Gastrocnemius medialis (tissue), 4 donors: ENCODE measurements around the gene ABCC4. TPM values are rescaled to one million over a fixed set of nuclear protein-coding genes. Genes with fewer than 3 reads are reported as not detected.

Source experiments
- ATAC-seq, 2 donors: fragments of 150-250 bp; one replicate each; pipeline ENCODE4 v1.9.1; 2016
- DNase-seq, 2 donors: peaks; one replicate each; pipeline ENCODE4 v3.0.0-alpha.2; 2019
- H3K27ac ChIP-seq, 4 donors: fragments of 200-600 bp; sonication (generic); 1 replicate in 1 of 4; 2 replicates in 3 of 4; pipeline ENCODE4 v1.5.1; 2016 to 2018; ENCODE audit warnings: mild to moderate bottlenecking in 2 of 4, moderate library complexity in 1 of 4
- H3K27me3 ChIP-seq, 3 donors: fragments of 200-600 bp; sonication (generic) in 2 of 3; 1 replicate in 1 of 3; 2 replicates in 2 of 3; pipeline versions ENCODE4 v1.5.1 to v1.6.0; 2016 to 2019; ENCODE audit warnings: mild to moderate bottlenecking in 1 of 3, moderate library complexity in 1 of 3
- H3K36me3 ChIP-seq, 2 donors: fragments of 200-600 bp; sonication (generic) in 1 of 2; one replicate each; pipeline ENCODE4 v1.5.1; 2017 to 2018
- H3K4me1 ChIP-seq, 2 donors: fragments of 200-600 bp; sonication (generic) in 1 of 2; one replicate each; pipeline ENCODE4 v1.5.1; 2016 to 2017; ENCODE audit warnings: mild to moderate bottlenecking in 2 of 2
- H3K4me3 ChIP-seq, 4 donors: fragments of 200-600 bp; sonication (generic) in 3 of 4; 1 replicate in 1 of 4; 2 replicates in 3 of 4; pipeline ENCODE4 v1.5.1; 2016 to 2019; ENCODE audit warnings: mild to moderate bottlenecking in 2 of 4
- H3K9me3 ChIP-seq, 3 donors: fragments of 200-600 bp; sonication (generic) in 2 of 3; 1 replicate in 1 of 3; 2 replicates in 2 of 3; pipeline ENCODE4 v1.5.1; 2016 to 2019
- CTCF ChIP-seq, 5 experiments: fragments of 450-650 bp in 3 of 5; fragments of 200-600 bp in 2 of 5; sonication (generic) in 2 of 5; IDR thresholded peaks in 4 of 5; conservative IDR thresholded peaks in 1 of 5; 1 replicate in 4 of 5; 2 replicates in 1 of 5; pipeline ENCODE4 v1.5.1; 2016 to 2019; ENCODE audit warnings: antibody characterized with exemption in 5 of 5, mild to moderate bottlenecking in 3 of 5, moderate library complexity in 3 of 5
- POLR2A ChIP-seq, 2 donors: fragments of 450-650 bp; IDR thresholded peaks; one replicate each; pipeline ENCODE4 v1.6.1; 2017; ENCODE audit warnings: antibody characterized with exemption in 2 of 2, mild to moderate bottlenecking in 2 of 2, moderate library complexity in 2 of 2
- in situ Hi-C, 4 donors: fragments of 200-750 bp; cut with MboI; loops; one replicate each; pipeline versions ENCODE4 v1.15.0 to v1.8.0; 2017; ENCODE audit warnings: low sequenced_read_pairs in 4 of 4
- intact Hi-C: fragments of 100-400 bp; cut with DNase I; formaldehyde crosslinking; loops from one replicate; pipeline ENCODE4 v1.15.1; 2023; ENCODE audit warnings: low total_unique reads
- total RNA-seq, 4 donors: library from RNA; depleted of rRNA; stranded (reverse); fragments of >200 nt; gene quantifications; one replicate each; pipeline versions ENCODE4 v1.1.0 to v1.2.3, GENCODE V29; 2016

Gene ABCC4
- total RNA-seq, 4 donors from 2014 or later: 5.4 to 16.2 (median 11.9) TPM

- in situ Hi-C loops (no loop called here), intact Hi-C loops (no loop called here)
Observed at GRCh38 chr13:95261956-95262355, 39.3 kb downstream of the ABCC4 start.

GRCh38 chr13:95260031-95260525 is 41.2 kb downstream of the ABCC4 start:
- Histone ChIP-seq H3K27me3 (no peaks in the 10 kb centered on the region), H3K4me1 (peaks cover 2 to 6% of the 10 kb centered on the region in 2 donors), H3K4me3 (no peak overlapping the region), H3K36me3 (no peaks in the 10 kb centered on the region), H3K27ac (no peak overlapping the region), H3K9me3 (no peaks in the 10 kb centered on the region)
- DNase-seq: no peak
- ATAC-seq: no peak
- TF ChIP-seq POLR2A (IDR thresholded peaks at IDR 0.05) (no peak), CTCF (IDR thresholded peaks at IDR 0.05 in 4 of 5, conservative IDR thresholded peaks at IDR 0.05 in 1 of 5) (no peak)
- intact Hi-C loops: no loop called here
- in situ Hi-C loops: no loop called here

More at GRCh38 chr13:95261956-95262355, 39.3 kb downstream of the ABCC4 start:
- TF ChIP-seq POLR2A (IDR thresholded peaks at IDR 0.05) (no peak), CTCF (IDR thresholded peaks at IDR 0.05 in 4 of 5, conservative IDR thresholded peaks at IDR 0.05 in 1 of 5) (no peak)
- Histone ChIP-seq H3K9me3 (no peaks in the 10 kb centered on the region), H3K4me3 (no peak overlapping the region), H3K4me1 (no peaks in the 10 kb centered on the region), H3K36me3 (no peaks in the 10 kb centered on the region), H3K27ac (no peak overlapping the region), H3K27me3 (no peaks in the 10 kb centered on the region)
- no peak for ATAC-seq
- DNase-seq: no peak

- ATAC-seq (no peak), DNase-seq (no peak)
- intact Hi-C loops: no loop called here
- Histone ChIP-seq H3K27ac (no peak overlapping the region), H3K36me3 (no peaks in the 10 kb centered on the region), H3K4me1 (peaks cover 2 to 6% of the 10 kb centered on the region in 2 donors), H3K9me3 (no peaks in the 10 kb centered on the region), H3K27me3 (no peaks in the 10 kb centered on the region), H3K4me3 (no peak overlapping the region)
- in situ Hi-C loops: no loop called here
- no peak for TF ChIP-seq CTCF (IDR thresholded peaks at IDR 0.05 in 4 of 5, conservative IDR thresholded peaks at IDR 0.05 in 1 of 5)
- no peak for TF ChIP-seq POLR2A (IDR thresholded peaks at IDR 0.05)
Observed at GRCh38 chr13:95258619-95259194, 42.5 kb downstream of the ABCC4 start.

GRCh38 chr13:95258098-95258497 is 43.2 kb downstream of the ABCC4 start:
- no peaks in the 10 kb centered on the region for H3K27me3 ChIP-seq
- in situ Hi-C loops (no loop called here), intact Hi-C loops (no loop called here)
- no peak for TF ChIP-seq POLR2A (IDR thresholded peaks at IDR 0.05)
- no peak for TF ChIP-seq CTCF (IDR thresholded peaks at IDR 0.05 in 4 of 5, conservative IDR thresholded peaks at IDR 0.05 in 1 of 5)
- no peak for ATAC-seq
- peaks cover 2 to 6% of the 10 kb centered on the region in 2 donors for H3K4me1 ChIP-seq
- H3K9me3 ChIP-seq: no peaks in the 10 kb centered on the region
- no peak overlapping the region for H3K4me3 ChIP-seq
- H3K27ac ChIP-seq: no peak overlapping the region
- no peak for DNase-seq
- H3K36me3 ChIP-seq: no peaks in the 10 kb centered on the region
